ENCODE measurements around the gene FAM163A.
"Not testable (repeated sequence)": the region's sequence is repeated elsewhere in the genome, so short reads cannot be mapped to it uniquely, and the experiment has no call there.

FAM163A gene

GRCh38 chr1:179815641-179816040 is 72.5 kb downstream of the FAM163A start:
- no peak for DNase-seq (ENCODE audit: low read depth in 2 of 2)

DNA sequence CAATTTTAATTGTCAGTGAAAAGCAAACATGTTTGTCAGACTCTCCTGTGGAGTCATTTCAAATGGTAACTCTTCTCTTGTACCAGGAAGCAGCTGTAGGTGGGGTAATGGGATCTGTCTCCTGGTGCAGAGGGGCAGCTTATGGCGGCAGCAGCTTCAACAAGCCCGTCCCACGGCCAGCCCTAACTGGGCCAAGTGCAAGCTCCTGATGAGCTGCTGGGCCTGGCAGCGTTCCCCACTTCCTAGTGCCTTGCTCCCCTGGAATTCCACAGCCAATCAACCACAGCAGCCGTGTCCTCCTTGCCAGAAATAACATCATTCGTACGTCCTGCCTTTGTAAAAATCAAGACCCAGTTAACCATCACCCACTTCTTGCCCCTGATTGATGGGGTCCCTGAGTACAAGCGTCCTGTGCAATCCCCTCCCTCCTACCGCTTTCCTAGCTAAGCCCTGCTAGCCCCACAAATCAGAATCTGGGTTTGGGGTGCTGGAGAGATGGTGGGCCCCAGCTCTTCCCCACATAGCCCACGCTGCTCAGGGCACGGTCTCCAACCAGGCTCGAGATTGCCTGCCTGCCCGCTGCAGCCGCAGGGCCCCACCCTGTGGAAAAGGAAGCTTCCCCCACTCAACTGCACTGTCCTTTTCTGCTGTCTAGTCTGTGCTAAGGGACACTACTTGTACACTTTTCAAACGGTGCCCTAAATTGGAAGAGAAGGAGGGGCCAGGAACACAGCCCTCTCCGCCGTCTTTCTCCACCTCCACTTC is 73.3 kb downstream of the FAM163A start:
- DNase-seq (ENCODE audit: low read depth in 2 of 2) = no peak

DNA sequence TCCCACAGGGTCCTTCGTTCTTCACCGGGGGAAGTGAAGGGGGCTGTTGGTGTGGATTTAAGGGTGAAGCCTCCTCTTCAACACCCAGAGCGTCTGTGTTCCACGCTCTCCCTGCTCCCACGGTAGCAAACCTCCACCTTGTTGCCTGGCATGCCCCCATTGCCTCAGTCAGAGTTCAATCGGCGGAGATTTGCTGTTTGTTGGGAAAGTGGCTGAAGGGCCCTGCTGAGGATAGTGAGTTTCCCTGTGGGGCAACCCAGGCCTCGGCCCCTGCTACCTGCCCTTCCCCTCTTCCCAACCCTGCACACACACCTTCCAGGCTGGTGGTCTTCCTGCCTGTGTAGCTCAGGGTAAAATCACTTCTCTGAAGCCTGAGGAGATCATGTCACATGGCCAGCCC is 74.0 kb downstream of the FAM163A start:
- no peak for DNase-seq (ENCODE audit: low read depth in 2 of 2)

- no peak for DNase-seq (ENCODE audit: low read depth in 2 of 2)
Measured at GRCh38 chr1:179817789-179818188, 74.7 kb downstream of the FAM163A start.

GRCh38 chr1:179818260-179818659 is 75.2 kb downstream of the FAM163A start:
- no peak for DNase-seq (ENCODE audit: low read depth in 2 of 2)

DNA sequence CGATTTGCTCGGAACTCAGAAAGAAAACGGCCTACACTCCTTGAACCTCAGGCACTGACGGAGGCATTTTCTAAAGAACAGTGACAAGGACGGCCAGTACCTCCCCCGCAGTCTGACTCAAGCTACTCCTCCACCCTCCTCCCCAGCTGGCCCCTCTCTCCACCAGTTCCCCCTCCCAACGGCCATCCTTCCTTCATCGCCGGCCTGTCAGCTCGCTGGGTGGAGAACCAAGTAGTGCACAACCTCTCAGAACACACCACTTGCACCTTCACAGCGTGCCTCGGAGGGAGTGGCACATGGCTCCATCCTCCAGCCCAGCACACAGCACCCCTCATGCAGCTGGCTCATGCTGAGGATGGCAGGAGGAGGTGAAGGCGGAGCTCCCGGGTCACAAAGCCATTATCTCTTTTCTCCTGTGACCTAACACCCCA is 75.7 kb downstream of the FAM163A start:
- DNase-seq (ENCODE audit: low read depth in 2 of 2) = no peak

- no peak for DNase-seq (ENCODE audit: low read depth in 2 of 2)
Measured at GRCh38 chr1:179820226-179820970, 77.3 kb downstream of the FAM163A start.

DNA sequence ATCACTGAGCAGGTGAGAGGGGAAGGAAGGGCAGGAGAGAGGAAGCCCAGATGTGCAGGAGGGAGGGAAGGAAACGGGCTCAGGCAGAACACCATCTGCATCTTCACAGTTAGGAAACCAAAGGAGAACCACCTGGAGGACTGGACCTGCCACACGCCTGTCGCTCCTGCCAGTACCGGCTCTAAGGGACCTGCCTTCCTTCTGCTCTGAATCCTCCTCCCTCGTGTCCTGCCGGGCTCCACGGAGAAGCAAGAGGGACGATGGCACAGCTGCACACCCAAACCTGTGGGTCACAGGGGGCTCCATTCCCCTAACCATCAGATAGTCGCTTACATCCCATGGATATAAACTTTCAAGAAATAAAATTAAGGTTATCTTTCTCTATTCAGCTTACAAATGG is 78.4 kb downstream of the FAM163A start:
- no peak for DNase-seq (ENCODE audit: low read depth in 2 of 2)

DNA sequence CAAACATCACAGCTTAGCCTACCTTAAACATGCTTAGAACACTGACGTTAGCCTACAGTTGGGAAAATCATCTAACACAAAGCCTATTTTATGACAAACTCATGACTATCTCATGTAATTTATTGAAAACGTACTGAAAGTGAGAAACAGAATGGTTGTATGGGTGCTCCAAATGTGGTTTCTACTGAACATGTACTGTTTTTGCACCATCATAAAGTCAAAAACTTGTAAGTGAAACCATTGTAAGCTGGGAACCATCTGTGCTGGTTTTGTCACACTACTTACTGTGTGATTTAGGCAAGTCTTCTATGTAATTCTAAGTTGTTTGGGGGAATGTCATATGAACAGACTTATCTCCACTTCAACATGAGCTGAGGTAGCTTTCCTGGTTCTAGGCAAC is 79.0 kb downstream of the FAM163A start:
- no peak for DNase-seq (ENCODE audit: low read depth in 2 of 2)

- no peak for DNase-seq (ENCODE audit: low read depth in 2 of 2)
Measured at GRCh38 chr1:179823693-179824092, 80.6 kb downstream of the FAM163A start.

- no peak for DNase-seq (ENCODE audit: low read depth in 2 of 2)
Measured at GRCh38 chr1:179824265-179824664, 81.2 kb downstream of the FAM163A start.

- DNase-seq (ENCODE audit: low read depth in 2 of 2) = no peak
Measured at GRCh38 chr1:179825206-179825605, 82.1 kb downstream of the FAM163A start.

GRCh38 chr1:179825798-179826460 is 82.8 kb downstream of the FAM163A start:
- no peak for DNase-seq (ENCODE audit: low read depth in 2 of 2)

DNA sequence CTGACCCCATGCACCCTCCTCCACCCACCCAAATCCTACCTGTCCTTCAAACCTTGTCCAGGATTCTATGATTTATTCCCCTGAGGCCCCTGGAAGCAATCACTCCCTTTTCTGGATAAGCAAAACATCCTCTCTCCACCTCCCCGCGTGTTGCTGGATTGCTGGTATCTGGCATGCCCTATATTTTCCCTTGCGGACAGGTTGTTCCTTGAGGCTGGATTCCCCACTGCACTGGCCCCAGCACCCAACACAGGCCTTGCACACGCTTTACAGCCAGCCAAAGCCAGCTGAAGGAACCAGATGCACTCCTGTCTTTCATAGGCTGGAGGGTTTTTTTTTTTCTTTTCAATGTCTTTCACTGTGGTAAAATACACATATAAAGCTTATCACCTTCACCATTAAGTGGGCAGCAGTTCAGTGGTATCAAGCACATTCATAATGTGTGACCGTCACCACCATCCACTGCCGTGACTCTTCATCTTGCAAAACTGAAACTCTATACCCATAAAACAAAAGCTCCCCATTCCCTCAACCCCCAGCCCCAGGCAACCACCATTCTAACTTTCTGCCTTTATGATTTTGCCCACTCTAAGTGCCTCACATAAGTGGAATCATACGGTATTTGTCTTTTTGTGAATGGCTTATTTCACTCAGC is 83.7 kb downstream of the FAM163A start:
- DNase-seq (ENCODE audit: low read depth in 2 of 2) = no peak

DNA sequence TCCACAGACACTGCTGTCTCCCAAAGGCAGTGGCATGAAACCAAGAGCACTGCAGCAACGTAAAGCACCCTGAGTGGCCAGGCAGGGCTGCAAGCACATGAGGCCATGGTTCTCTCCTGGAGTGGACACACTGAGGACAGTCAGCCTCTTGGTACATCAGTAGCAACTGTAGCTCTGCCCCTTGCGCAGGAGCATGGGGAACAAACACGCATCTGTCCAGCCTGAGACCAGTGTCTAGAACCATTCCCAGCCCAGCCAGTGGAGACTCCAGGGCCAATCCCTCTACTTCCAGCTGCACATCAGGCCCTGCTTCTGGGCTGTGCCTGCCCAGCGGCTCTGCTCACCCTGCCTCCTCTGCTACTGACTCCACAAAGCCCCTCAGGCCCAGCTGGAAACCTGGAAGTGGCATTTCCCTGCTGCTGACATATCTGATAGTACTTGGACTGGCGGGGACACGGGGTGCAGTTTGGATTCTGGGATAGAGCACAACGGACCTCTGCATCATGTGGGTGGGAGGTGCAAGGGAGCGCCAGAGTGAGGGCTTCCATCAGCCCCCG is 85.5 kb downstream of the FAM163A start:
- no peak for DNase-seq (ENCODE audit: low read depth in 2 of 2)

GRCh38 chr1:179831225-179831624 is 88.1 kb downstream of the FAM163A start:
- DNase-seq (ENCODE audit: low read depth in 2 of 2) = no peak

GRCh38 chr1:179831852-179832699 is 89.0 kb downstream of the FAM163A start:
- no peak for DNase-seq (ENCODE audit: low read depth in 2 of 2)

DNA sequence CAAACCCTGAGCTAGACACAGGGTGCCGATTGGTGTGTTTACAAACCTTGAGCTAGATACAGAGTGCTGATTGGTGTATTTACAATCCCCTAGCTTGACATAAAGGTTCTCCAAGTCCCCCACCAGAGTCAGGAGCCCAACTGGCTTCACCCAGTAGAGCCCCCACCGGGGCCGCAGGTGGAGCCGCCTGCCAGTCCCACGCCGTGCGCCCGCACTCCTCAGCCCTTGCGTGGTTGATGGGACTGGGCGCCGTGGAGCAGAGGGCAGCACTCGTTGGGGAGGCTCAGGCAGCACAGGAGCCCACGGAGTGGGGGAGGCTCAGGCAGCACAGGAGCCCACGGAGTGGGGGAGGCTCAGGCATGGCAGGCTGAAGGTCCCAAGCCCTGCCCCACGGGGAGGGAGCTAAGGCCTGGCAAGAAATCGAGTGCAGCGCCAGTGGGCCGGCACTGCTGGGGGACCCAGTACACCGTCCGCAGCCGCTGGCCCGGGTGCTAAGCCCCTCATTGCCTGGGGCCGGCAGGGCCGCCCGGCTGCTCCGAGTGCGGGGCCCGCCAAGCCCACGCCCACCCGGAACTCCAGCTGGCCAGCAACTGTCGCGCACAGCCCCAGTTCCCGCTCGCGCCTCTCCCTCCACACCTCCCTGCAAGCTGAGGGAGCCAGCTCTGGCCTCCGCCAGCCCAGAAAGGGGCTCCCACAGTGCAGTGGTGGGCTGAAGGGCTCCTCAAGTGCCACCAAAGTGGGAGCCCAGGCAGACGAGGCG is 93.8 kb downstream of the FAM163A start:
- not testable (repeated sequence) for DNase-seq (ENCODE audit: low read depth in 2 of 2)

GRCh38 chr1:179840107-179840506 is 97.0 kb downstream of the FAM163A start:
- DNase-seq (ENCODE audit: low read depth in 2 of 2) = no peak

- DNase-seq (ENCODE audit: low read depth in 2 of 2) = no peak
Measured at GRCh38 chr1:179848233-179848632, 105.1 kb downstream of the FAM163A start.

Measured in stimulated activated CD4-positive, alpha-beta T cell treated with anti-CD3 and anti-CD28 coated beads, Interleukin-15, amount 100 ng/mL, for 48 hours (primary cell).